ENCODE measurements around the gene CTNNA2.

DNA sequence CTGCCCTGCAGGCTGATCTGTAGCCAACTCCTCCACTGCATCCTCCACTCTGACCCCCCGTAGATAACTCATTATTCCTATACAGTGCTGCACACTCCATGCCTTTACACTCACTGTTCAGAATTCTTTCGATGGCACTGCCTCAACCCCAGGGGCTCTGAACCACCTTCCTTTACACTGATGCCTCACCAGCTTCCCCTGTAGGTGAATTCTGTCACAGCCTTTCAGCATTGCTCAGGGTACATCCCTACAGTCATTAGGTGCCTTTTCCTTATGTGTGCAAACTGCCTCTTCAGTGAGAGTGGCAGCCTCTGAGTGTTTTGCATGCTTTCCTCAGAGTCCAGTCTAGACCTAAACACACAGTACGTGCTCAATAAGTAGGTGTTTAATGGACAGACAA lies 472.3 kb downstream of the CTNNA2 start:
- TF ChIP-seq MAFF (IDR thresholded peaks at IDR 0.05; ENCODE audit: low read length) = no peak
- no peak for TF ChIP-seq CBX8 (IDR thresholded peaks at IDR 0.05; ENCODE audit: borderline replicate concordance, extremely low read depth, low read depth, low read length, poor library complexity, severe bottlenecking)
- TF ChIP-seq, protein P1, sequence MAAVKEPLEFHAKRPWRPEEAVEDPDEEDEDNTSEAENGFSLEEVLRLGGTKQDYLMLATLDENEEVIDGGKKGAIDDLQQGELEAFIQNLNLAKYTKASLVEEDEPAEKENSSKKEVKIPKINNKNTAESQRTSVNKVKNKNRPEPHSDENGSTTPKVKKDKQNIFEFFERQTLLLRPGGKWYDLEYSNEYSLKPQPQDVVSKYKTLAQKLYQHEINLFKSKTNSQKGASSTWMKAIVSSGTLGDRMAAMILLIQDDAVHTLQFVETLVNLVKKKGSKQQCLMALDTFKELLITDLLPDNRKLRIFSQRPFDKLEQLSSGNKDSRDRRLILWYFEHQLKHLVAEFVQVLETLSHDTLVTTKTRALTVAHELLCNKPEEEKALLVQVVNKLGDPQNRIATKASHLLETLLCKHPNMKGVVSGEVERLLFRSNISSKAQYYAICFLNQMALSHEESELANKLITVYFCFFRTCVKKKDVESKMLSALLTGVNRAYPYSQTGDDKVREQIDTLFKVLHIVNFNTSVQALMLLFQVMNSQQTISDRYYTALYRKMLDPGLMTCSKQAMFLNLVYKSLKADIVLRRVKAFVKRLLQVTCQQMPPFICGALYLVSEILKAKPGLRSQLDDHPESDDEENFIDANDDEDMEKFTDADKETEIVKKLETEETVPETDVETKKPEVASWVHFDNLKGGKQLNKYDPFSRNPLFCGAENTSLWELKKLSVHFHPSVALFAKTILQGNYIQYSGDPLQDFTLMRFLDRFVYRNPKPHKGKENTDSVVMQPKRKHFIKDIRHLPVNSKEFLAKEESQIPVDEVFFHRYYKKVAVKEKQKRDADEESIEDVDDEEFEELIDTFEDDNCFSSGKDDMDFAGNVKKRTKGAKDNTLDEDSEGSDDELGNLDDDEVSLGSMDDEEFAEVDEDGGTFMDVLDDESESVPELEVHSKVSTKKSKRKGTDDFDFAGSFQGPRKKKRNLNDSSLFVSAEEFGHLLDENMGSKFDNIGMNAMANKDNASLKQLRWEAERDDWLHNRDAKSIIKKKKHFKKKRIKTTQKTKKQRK (IDR thresholded peaks at IDR 0.05; ENCODE audit: borderline replicate concordance, low read depth, low read length) = no peak
- no peak for TF ChIP-seq CAMTA2 (CRISPR knock-in tag; conservative IDR thresholded peaks at IDR 0.05)
- TF ChIP-seq RBM14 (IDR thresholded peaks at IDR 0.05; ENCODE audit: borderline replicate concordance, insufficient read depth, low read depth, low read length) = no peak

All from K562 (cell line).